Breast epithelium (tissue), 3 donors: Measurements from ENCODE around the gene IL12RB2.

Experiments used
- POLR2A ChIP-seq: fragments of 450-650 bp; IDR thresholded peaks from one replicate; pipeline ENCODE4 v1.6.1; 2016; ENCODE audit warnings: antibody characterized with exemption, mild to moderate bottlenecking, moderate library complexity
- POLR2AphosphoS5 ChIP-seq, 3 donors: sonication (generic); formaldehyde crosslinking; IDR thresholded peaks; one replicate each; pipeline ENCODE4 v1.6.1; 2017; ENCODE audit warnings: antibody characterized with exemption in 3 of 3
- TF ChIP-seq, protein P1 (sequence below), 3 donors: fragments of 450-650 bp; IDR thresholded peaks; one replicate each; pipeline ENCODE4 v1.5.1; 2016 to 2017; ENCODE audit warnings: antibody characterized with exemption in 3 of 3, mild to moderate bottlenecking in 3 of 3, moderate library complexity in 3 of 3

DNA sequence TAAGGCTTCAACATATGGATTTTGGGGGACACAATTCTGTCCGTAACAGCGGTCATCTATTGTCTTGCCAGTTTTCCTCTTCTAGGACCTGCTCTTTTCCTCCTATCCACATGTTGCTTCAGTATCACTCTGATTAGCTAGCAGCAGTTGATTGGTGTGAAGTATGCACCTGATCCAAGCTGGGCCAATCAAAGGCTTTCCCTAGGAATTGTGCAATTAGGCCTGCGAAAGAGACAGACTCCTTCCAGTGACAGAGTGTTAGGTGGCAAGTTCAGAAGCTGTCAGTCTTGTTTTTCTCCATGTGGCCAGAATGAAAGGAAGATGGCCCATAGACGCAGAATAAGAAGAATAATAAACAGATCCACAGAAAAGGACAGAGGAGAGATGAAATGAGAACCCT lies 34.1 kb upstream of the IL12RB2 start:
- TF ChIP-seq POLR2AphosphoS5 (IDR thresholded peaks at IDR 0.05) (no peak), POLR2A (no peak)
- TF ChIP-seq, protein P1, sequence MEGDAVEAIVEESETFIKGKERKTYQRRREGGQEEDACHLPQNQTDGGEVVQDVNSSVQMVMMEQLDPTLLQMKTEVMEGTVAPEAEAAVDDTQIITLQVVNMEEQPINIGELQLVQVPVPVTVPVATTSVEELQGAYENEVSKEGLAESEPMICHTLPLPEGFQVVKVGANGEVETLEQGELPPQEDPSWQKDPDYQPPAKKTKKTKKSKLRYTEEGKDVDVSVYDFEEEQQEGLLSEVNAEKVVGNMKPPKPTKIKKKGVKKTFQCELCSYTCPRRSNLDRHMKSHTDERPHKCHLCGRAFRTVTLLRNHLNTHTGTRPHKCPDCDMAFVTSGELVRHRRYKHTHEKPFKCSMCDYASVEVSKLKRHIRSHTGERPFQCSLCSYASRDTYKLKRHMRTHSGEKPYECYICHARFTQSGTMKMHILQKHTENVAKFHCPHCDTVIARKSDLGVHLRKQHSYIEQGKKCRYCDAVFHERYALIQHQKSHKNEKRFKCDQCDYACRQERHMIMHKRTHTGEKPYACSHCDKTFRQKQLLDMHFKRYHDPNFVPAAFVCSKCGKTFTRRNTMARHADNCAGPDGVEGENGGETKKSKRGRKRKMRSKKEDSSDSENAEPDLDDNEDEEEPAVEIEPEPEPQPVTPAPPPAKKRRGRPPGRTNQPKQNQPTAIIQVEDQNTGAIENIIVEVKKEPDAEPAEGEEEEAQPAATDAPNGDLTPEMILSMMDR (IDR thresholded peaks at IDR 0.05), result no peak
